KOPT-K1 (cell line): ENCODE measurements around the gene TTLL10.

Source experiments
- H3K27ac ChIP-seq: fragments of 200-600 bp; sonication (generic); 2 replicates; pipeline ENCODE4 v1.5.1; 2016; ENCODE audit warnings: antibody characterized with exemption, mild to moderate bottlenecking, low read depth, low read length; ENCODE audit not compliant: poor library complexity, severe bottlenecking
- H3K36me3 ChIP-seq: fragments of 200-600 bp; sonication (generic); 2 replicates; pipeline ENCODE4 v1.5.1; 2017; ENCODE audit warnings: antibody characterized with exemption, mild to moderate bottlenecking, low read length, moderate library complexity; ENCODE audit not compliant: insufficient read depth
- H3K9me3 ChIP-seq: fragments of 200-600 bp; sonication (generic); 2 replicates; pipeline ENCODE4 v1.5.1; 2017; ENCODE audit warnings: antibody characterized with exemption, low read length, mild to moderate bottlenecking; ENCODE audit not compliant: insufficient read depth, poor library complexity, severe bottlenecking

TTLL10 gene

DNA sequence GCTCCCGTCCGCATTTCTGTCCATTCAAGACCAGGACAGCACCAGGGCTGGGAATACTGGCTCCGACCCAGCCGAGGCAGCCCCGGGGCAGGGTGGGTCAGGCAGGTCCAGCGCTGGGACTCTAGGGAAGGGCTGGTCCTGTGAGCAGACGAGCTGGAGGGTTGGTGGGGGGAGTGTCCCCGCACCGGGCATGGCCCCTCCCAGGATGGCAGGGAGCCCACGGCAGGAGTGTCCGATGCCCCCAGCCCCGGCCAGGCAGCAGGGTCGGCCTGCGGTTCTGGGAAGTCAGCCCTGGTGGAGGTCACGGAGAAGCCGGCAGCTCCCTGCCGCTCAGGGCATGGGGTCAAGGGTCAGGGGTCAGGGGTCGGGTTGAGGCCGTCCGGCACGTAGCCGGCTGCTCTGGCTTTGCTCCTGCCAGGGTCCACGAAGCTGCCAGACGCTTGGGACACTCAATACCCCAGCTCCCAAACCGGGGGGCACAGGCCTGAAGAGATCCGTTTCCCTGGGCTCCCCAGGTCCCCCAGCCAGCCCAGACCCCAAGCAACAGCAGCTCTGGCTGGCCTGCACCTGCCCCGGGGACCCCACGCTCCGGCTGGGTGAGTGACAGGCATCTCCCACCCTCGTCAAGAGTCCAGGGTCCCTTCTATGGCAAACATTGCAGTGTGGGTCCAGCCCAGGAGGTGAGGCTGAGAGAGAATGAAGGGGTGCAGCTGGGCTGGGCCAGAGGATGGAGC lies 66.1 kb downstream of the TTLL10 start:
- no peak overlapping the region for H3K27ac ChIP-seq
- H3K36me3 ChIP-seq = peaks cover 6% of the 10 kb centered on the region; the same call in 1 of the 2 replicates
- no peaks in the 10 kb centered on the region for H3K9me3 ChIP-seq

GRCh38 chr1:1240348-1240732 lies 66.7 kb downstream of the TTLL10 start:
- peaks cover under 1% of the 10 kb centered on the region; the same call in 1 of the 2 replicates for H3K36me3 ChIP-seq
- H3K9me3 ChIP-seq = no peaks in the 10 kb centered on the region
- no peak overlapping the region for H3K27ac ChIP-seq

GRCh38 chr1:1240822-1241587 lies 67.3 kb downstream of the TTLL10 start:
- Histone ChIP-seq H3K9me3 (no peaks in the 10 kb centered on the region), H3K27ac (no peak overlapping the region), H3K36me3 (no peaks in the 10 kb centered on the region; the same call in 1 of the 2 replicates)

GRCh38 chr1:1241588-1242219 lies 68.0 kb downstream of the TTLL10 start:
- no peaks in the 10 kb centered on the region; the same call in 1 of the 2 replicates for H3K36me3 ChIP-seq
- H3K27ac ChIP-seq = no peak overlapping the region
- no peaks in the 10 kb centered on the region for H3K9me3 ChIP-seq

- Histone ChIP-seq H3K9me3 (no peaks in the 10 kb centered on the region), H3K27ac (no peak overlapping the region), H3K36me3 (no peaks in the 10 kb centered on the region)
These were observed 69.0 kb downstream of the TTLL10 start for GRCh38 chr1:1242461-1243265.

- no peak overlapping the region for H3K27ac ChIP-seq
- H3K36me3 ChIP-seq = no peaks in the 10 kb centered on the region
- no peaks in the 10 kb centered on the region for H3K9me3 ChIP-seq
These were observed 69.6 kb downstream of the TTLL10 start for GRCh38 chr1:1243266-1243660.

GRCh38 chr1:1243807-1244191 lies 70.1 kb downstream of the TTLL10 start:
- no peaks in the 10 kb centered on the region for H3K36me3 ChIP-seq
- H3K9me3 ChIP-seq = no peaks in the 10 kb centered on the region
- no peak overlapping the region for H3K27ac ChIP-seq

- H3K36me3 ChIP-seq = no peaks in the 10 kb centered on the region
- H3K9me3 ChIP-seq = no peaks in the 10 kb centered on the region
- no peak overlapping the region for H3K27ac ChIP-seq
These were observed 70.6 kb downstream of the TTLL10 start for GRCh38 chr1:1244192-1244811.

DNA sequence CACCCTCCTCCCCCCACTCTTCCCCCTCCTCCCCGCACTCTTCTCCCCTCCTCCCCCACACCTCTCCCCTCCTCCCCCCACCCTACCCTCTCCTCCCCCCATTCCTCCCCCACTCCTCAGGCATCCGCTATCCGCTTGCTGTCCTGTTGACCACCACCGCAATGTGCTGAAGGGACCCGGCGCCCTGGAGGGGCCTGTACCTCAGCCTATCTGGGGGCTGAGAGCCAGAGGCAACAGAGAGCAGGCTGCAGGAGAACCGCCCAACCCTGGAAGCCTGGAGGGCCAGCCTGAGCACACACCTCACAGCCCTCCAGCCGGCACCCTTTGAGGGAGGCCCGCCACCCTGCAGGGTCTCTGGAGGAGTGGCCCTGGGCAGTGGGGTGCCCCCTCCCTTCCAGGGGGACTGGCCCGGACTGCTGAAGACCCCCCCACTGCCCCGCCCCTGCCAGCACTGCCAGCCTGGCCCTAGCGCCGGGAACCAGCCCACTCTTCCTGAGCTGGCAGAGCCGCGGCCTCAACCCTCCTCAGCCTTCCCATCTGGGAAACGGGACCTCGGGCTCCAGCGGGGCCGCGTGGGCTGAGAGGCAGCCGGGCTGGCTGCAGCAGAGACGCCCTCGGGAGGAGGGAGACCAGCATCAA lies 71.6 kb downstream of the TTLL10 start:
- Histone ChIP-seq H3K27ac (no peak overlapping the region), H3K9me3 (no peaks in the 10 kb centered on the region), H3K36me3 (no peaks in the 10 kb centered on the region)

DNA sequence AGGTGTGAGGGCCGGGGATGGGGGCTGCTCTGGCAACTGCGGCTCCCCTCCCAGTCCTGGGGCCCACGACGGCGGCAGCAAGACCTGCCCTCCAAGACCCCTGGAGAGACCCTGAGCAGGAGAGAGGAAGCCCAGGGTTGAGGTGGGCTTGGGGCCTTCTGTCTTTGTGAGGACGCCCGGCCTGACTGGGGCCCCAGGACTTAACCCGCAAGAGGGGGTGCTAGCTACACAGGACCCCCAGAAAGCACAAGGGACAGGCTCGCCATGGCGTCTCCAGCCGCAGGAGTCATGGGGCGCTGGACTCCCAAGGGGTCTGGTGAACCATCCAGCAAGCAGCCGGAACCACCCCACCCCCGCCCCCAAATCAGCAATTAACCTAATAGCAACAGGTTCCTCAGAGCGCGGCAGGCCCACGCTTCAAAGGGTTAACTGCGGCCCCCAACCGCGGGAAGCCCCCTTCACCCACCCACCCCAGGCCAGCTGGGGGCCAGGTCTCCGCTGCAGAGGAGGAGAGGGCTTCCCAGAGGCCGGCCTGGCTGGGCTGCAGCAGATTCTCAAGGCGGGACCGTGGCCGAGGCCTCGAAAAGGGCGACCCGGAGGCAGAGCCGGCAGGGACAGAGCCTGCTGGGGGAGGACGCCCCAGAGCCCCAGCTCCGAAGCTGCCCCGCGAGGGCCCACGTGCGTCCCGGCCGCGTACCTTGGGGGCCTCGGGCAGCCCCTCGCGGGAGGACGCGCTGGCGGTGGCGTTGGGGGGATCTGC lies 72.3 kb downstream of the TTLL10 start:
- no peaks in the 10 kb centered on the region for H3K36me3 ChIP-seq
- H3K9me3 ChIP-seq = no peaks in the 10 kb centered on the region
- H3K27ac ChIP-seq = no peak overlapping the region

DNA sequence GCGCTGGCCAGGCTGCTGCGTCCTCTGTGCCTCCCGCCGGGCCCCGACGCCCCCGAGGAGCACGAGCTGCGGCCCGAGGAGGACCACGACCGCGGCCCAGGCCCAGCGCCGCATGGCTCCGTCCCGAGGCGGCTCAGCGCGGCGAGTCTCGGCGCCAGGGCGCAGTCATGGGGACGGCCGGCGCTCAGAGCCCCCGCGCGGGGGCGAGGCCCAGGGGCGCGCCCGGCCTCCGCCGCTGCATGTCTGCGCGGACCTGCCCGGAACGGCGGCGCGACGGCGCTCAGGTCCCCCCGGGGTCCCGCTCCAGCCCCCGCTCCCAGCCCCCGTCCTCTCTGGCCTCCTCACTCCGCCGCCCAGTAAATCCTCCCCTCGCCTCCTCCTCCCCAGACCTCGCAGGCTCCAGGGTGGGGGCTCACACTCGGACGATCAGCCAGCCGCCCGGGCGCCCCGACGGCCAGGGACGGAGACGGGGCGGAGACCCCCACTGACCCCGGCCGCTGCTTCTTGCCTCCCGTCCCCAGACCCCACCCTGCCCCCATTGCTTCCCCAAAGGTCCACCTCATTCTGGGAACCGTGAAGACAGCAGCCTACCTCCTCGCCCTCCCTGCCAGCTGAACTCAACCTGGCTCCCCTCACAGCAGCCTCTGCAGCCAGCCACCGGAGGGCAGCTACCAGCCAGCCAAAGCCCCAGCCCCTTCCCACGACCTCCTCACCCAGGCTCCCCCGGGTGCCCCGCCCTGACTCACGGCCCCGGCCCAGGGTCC lies 73.1 kb downstream of the TTLL10 start, which contains the start of gene C1QTNF12:
C1QTNF12 (minus strand) TSS at position 146 of the 764 bp plus-strand sequence; CDS start at position 114, 32 bp downstream.
- H3K27ac ChIP-seq = no peak within 1 kb of the TSS
- no peaks in the 10 kb centered on the region for H3K36me3 ChIP-seq
- no peaks in the 10 kb centered on the region for H3K9me3 ChIP-seq

- no peak overlapping the region for H3K27ac ChIP-seq
- no peaks in the 10 kb centered on the region for H3K9me3 ChIP-seq
- 0 out of 2 replicates have a peak, but pooled peaks cover 2% of the 10 kb centered on the region for H3K36me3 ChIP-seq
These were observed 73.7 kb downstream of the TTLL10 start for GRCh38 chr1:1247341-1247913.
